ENCODE measurements around the gene CD2BP2. TPM values are rescaled to one million over a fixed set of nuclear protein-coding genes. Genes with fewer than 3 reads are reported as not detected.

Gene CD2BP2
- total and polyA plus RNA-seq, 2 of the 8 experiments (the other 6 are each of a cell fraction or from before 2014, with no cell fraction given): 22.4 to 55.3 TPM

DNA sequence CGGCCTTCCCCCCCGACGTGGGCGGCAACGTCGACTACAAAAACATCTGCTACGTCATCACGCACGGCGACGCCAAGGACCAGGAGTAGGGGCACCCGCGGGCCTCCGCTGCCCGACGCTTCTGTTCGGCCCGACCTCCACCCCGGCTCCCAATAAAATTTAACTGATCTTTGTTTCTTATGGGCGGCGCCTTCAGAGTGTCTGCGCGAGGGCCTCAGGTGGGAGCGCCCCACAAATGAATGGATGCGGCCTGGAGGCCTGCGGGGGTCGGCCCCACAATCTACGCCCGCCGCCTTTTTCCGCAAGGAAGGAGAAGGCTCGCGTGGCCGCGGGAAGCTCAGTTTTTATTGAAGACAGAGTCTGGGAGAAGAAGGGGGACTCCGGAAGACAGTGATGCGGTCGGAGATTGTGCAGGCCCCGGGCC is 22.7 kb upstream of the CD2BP2 start:
- no peak for DNase-seq (ENCODE audit: low read depth in 1 of 2, low spot score in 2 of 2)
- Histone ChIP-seq H3K79me1 (ENCODE audit: low read depth, low read length) (no peaks in the 10 kb centered on the region), H2BK12ac (ENCODE audit: low read depth, low read length) (no peak overlapping the region), H3K4me1 (replicated peaks in 1 of 4; ENCODE audit: control insufficient read depth in 3 of 4, insufficient read depth in 4 of 4, low read length in 3 of 4) (peaks cover 0 to 9% (median 5%) of the 10 kb centered on the region in 4 experiments; a peak in 5 of 7 replicates), H3K4me2 (ENCODE audit: insufficient read depth in 1 of 2, low read depth in 2 of 2, low read length in 2 of 2) (peak overlapping the region; percentile 80 to 81), H4K20me1 (replicated peaks in 1 of 2; ENCODE audit: control insufficient read depth in 1 of 2, insufficient read depth in 2 of 2, low read length in 2 of 2) (no peaks in the 10 kb centered on the region), H3K4me3 (ENCODE audit: extremely low read depth in 1 of 4, insufficient read depth in 2 of 4, low read depth in 3 of 4, low read length in 4 of 4) (peak overlapping the region; percentile 53 to 88 (median 66)), H3K9ac (replicated peaks in 1 of 4; ENCODE audit: extremely low read depth in 1 of 4, low read depth in 3 of 4, low read length in 3 of 4) (peak overlapping the region; percentile 57 to 63 (median 60); a peak in 6 of 7 replicates), H3K79me2 (ENCODE audit: control insufficient read depth in 1 of 2, insufficient read depth in 2 of 2, low read length in 2 of 2) (no peaks in the 10 kb centered on the region), H2BK15ac (ENCODE audit: low read length) (no peak overlapping the region), H2BK120ac (replicated peaks; ENCODE audit: low read depth, low read length) (no peak overlapping the region), H3K27ac (ENCODE audit: low read depth, low read length) (peak overlapping the region; percentile 92), H4K5ac (ENCODE audit: insufficient read length, low read depth, low read length) (peak overlapping the region; percentile 77), H3K14ac (ENCODE audit: insufficient read length) (no peak overlapping the region), H3K18ac (ENCODE audit: extremely low read depth, low read length) (peak overlapping the region; percentile 81; the same call in 1 of the 2 replicates), H2AK5ac (ENCODE audit: low read depth, low read length) (no peak overlapping the region), H3K36me3 (ENCODE audit: control insufficient read depth in 2 of 4, insufficient read depth in 4 of 4, low read length in 3 of 4) (no peaks in the 10 kb centered on the region), H3K23ac (ENCODE audit: insufficient read length) (no peak overlapping the region), H2AFZ (ENCODE audit: low read length) (no peak overlapping the region), H3K4ac (replicated peaks; ENCODE audit: insufficient read length, low read depth, low read length) (peak overlapping the region; percentile 92), H2BK5ac (ENCODE audit: low read depth, low read length) (no peak overlapping the region; the same call in none of the 2 replicates), H4K8ac (ENCODE audit: extremely low read depth, insufficient read depth, low read length) (peak overlapping the region; percentile 97), H3K23me2 (ENCODE audit: low read depth, low read length) (peaks cover 10% of the 10 kb centered on the region), H3K27me3 (replicated peaks in 1 of 4; ENCODE audit: control insufficient read depth in 3 of 4, extremely low read depth in 1 of 4, insufficient read depth in 3 of 4, low read length in 3 of 4) (no peaks in the 10 kb centered on the region), H3K56ac (replicated peaks; ENCODE audit: insufficient read length, low read depth, low read length) (peak overlapping the region; percentile 80), H4K91ac (replicated peaks; ENCODE audit: insufficient read length, low read length) (peak overlapping the region; percentile 69), H3K9me3 (ENCODE audit: insufficient read depth in 2 of 2, low read depth in 1 of 2, low read length in 1 of 2) (no peaks in the 10 kb centered on the region), H2BK20ac (ENCODE audit: low read length) (no peak overlapping the region)
- FAIRE-seq: no peak
- 1% methylated on average over 35 of the region's 39 CpGs; no CpG with 5 or more reads in 1 of the 2 experiments for WGBS, 2 experiments (ENCODE audit: extremely low coverage in 1 of 2, insufficient coverage in 1 of 2, insufficient read length in 1 of 2, insufficient replicate concordance in 2 of 2, low coverage in 1 of 2, low lambda C conversion rate in 2 of 2, missing lambda C conversion rate in 1 of 2)
- POLR2A ChIA-PET (ENCODE audit: partially characterized antibody): interaction anchor here (0.9 to 13.6 kb wide), 5 partner anchors 9 to 33 kb away, joined by 3 to 151 read pairs (median 4); partner anchors contain the start of genes CD2BP2, ZNF48 and ZNF771
- CTCF ChIA-PET (ENCODE audit: partially characterized antibody): interaction anchor here (0.6 to 2.3 kb wide), 3 partner anchors 15 to 29 kb away, joined by 3 to 4 read pairs (median 3); partner anchors contain the start of genes ZNF48 and ZNF771
- TF ChIP-seq TAF1 (IDR thresholded peaks at IDR 0.05; ENCODE audit: low read depth, low read length) (0 out of 2 replicates have a peak, but pooled peaks have one; percentile 56), SAP30 (IDR thresholded peaks at IDR 0.05; ENCODE audit: insufficient read depth, insufficient replicate concordance, low read length) (no peak), RBBP5 (IDR thresholded peaks at IDR 0.05; ENCODE audit: borderline replicate concordance, low read depth, low read length) (peak; percentile 45; the same call in 1 of the 2 replicates), POLR2AphosphoS5 (IDR thresholded peaks at IDR 0.05; ENCODE audit: low read depth, low read length) (peak; percentile 55; the same call in 1 of the 2 replicates), TCF12 (IDR thresholded peaks at IDR 0.05; ENCODE audit: low read depth, low read length) (no peak), ASH2L (IDR thresholded peaks at IDR 0.05; ENCODE audit: low read length) (peak; percentile 96), ZNF274 (IDR thresholded peaks at IDR 0.05; ENCODE audit: borderline replicate concordance, extremely low read depth, low read length) (no peak), EGR1 (IDR thresholded peaks at IDR 0.05; ENCODE audit: borderline replicate concordance, low read depth, low read length) (peak; percentile 90), SIX5 (IDR thresholded peaks at IDR 0.05; ENCODE audit: low read depth, low read length) (no peak), CREB1 (IDR thresholded peaks at IDR 0.05) (peak; percentile 93), POLR2A (IDR thresholded peaks at IDR 0.05; ENCODE audit: control extremely low read depth in 1 of 2, low read depth in 2 of 2, low read length in 2 of 2) (peak; percentile 61 to 63), HDAC2 (IDR thresholded peaks at IDR 0.05; ENCODE audit: borderline replicate concordance in 1 of 2, low read depth in 2 of 2, low read length in 2 of 2) (0 out of 4 replicates have a peak, but pooled peaks of 1 of the 2 experiments have one; percentile 1), TAF7 (optimal IDR thresholded peaks at IDR 0.05; ENCODE audit: borderline replicate concordance, low read depth, low read length) (peak; percentile 38), CBX5 (IDR thresholded peaks at IDR 0.05; ENCODE audit: low read depth, low read length) (no peak)

Data from H1 (cell line).